GM12864 (cell line): ENCODE results near the gene STUB1.
"Not testable (repeated sequence)": the region's sequence is repeated elsewhere in the genome, so short reads cannot be mapped to it uniquely, and the experiment has no call there.

Source experiments
- DNase-seq: peaks from one replicate; pipeline ENCODE4 v3.0.0-alpha.2; 2011; ENCODE audit warnings: low read depth
- H3K4me3 ChIP-seq: 2 replicates; pipeline ENCODE4 v1.5.1; 2011; ENCODE audit warnings: mild to moderate bottlenecking, low read depth, low read length, control low read depth
- CTCF ChIP-seq: IDR thresholded peaks from 2 replicates; pipeline ENCODE4 v1.5.1; 2011; ENCODE audit warnings: low read depth, mild to moderate bottlenecking, moderate library complexity, low read length, control low read depth, inconsistent platforms; ENCODE audit errors: missing control alignments

The STUB1 gene

DNA sequence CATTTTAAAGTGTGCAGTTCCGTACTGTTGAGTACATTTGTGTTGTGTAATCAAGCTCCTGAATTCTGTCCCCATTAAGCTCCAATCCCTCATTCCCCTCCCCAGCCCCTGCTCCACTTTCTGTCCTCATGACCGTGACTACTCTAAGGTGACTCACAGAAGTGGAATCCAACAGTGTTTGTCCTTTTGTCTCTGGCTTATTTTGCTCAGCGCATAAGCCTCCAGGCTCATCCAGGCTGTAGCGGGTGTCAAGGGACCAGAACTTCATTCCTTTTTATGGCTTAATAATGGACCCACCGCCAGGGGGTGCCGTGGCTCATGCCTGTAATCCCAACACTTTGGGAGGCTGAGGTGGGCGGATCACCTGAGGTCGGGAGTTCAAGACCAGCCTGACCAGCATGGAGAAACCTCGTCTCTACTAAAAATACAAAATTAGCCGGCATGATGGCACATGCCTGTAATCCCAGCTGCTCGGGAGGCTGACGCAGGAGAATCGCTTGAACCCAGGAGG, 32.6 kb downstream of the STUB1 start:
- not testable (repeated sequence) for H3K4me3 ChIP-seq, DNase-seq
- peak; percentile 44 for TF ChIP-seq CTCF

GRCh38 chr16:714079-714478, 33.9 kb downstream of the STUB1 start:
- DNase-seq = no peak
- no peak overlapping the region for H3K4me3 ChIP-seq

GRCh38 chr16:714558-715476, 34.6 kb downstream of the STUB1 start, which contains the start of gene METRN:
METRN (plus strand) TSS chr16:715118; CDS start chr16:715290, 172 bp downstream.
- no peak for DNase-seq
- peak within 1 kb of the TSS; percentile 56 for H3K4me3 ChIP-seq
- no peak for TF ChIP-seq CTCF

More at GRCh38 chr16:714079-714478, 33.9 kb downstream of the STUB1 start:
- no peak for TF ChIP-seq CTCF

DNA sequence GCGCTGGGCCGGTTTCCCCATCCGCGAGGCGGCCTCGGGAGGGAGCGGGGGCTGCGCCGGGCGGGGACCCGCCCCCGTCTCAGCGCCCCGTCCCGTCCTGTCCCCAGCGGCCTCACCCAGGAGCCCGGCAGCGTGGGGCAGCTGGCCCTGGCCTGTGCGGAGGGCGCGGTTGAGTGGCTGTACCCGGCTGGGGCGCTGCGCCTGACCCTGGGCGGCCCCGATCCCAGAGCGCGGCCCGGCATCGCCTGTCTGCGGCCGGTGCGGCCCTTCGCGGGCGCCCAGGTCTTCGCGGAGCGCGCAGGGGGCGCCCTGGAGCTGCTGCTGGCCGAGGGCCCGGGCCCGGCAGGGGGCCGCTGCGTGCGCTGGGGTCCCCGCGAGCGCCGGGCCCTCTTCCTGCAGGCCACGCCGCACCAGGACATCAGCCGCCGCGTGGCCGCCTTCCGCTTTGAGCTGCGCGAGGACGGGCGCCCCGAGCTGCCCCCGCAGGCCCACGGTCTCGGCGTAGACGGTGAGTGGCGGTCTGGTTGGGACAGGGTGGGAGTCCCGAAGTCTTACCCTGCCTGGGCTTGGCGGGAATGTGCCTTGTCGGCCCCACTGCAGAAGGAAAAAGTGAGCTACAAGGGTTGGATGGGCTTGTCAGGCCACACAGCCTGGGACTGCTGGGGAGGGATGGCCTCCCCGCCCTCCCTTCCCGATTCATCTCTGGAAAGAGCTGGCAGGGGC, 35.4 kb downstream of the STUB1 start:
- peak overlapping the region; percentile 56 for H3K4me3 ChIP-seq
- no peak for TF ChIP-seq CTCF
- DNase-seq = no peak

DNA sequence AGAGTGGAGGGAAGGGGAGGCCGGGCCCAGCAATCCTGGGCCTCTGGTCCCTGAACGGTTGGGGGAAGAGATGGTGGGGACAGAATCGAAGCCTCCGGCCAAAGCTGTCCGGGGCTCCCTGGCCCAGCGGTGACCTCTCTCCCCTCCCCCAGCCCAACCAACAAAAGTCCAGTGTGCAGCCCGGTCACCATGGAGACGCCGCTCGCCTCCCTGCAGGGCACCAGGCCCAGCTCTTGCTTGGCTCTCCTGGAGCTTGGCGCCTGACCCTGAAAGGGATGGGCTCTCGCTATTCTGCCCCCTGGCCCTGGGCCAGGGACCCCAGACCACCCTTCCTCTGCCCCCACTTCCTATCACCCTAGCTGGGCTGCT, 36.0 kb downstream of the STUB1 start:
- DNase-seq = no peak

More for the DNA sequence above, 36.0 kb downstream of the STUB1 start:
- TF ChIP-seq CTCF = no peak
- H3K4me3 ChIP-seq = no peak overlapping the region
